Heart left ventricle (tissue), 16 donors: ENCODE results near the gene SF3B3. TPM values are rescaled to one million over a fixed set of nuclear protein-coding genes. Genes with fewer than 3 reads are reported as not detected.
"Not testable (repeated sequence)": the region's sequence is repeated elsewhere in the genome, so short reads cannot be mapped to it uniquely, and the experiment has no call there.

Source experiments
- ATAC-seq, 4 donors: fragments of 200-7000 bp; cut with Tn5 transposase; one replicate each; pipeline ENCODE4 v1.9.1; 2020 to 2022; ENCODE audit warnings: moderate library complexity in 4 of 4, mild to moderate bottlenecking in 3 of 4, moderate number of reproducible peaks in 1 of 4
- DNase-seq, 5 donors: peaks; one replicate each; pipeline ENCODE4 v3.0.0-alpha.2; 2020
- H3K27ac ChIP-seq, 12 donors: fragments of 200-600 bp; sonication (generic) in 4 of 12; one replicate each; pipeline versions ENCODE4 v1.5.0 to v1.8.0; 2016 to 2022; ENCODE audit warnings: mild to moderate bottlenecking in 2 of 12
- H3K27me3 ChIP-seq, 9 donors: fragments of 200-600 bp; sonication (generic) in 2 of 9; one replicate each; pipeline versions ENCODE4 v1.5.1 to v1.8.0; 2016 to 2022; ENCODE audit warnings: mild to moderate bottlenecking in 3 of 9
- H3K36me3 ChIP-seq, 9 donors: fragments of 200-600 bp; sonication (generic) in 2 of 9; one replicate each; pipeline versions ENCODE4 v1.5.0 to v1.8.0; 2018 to 2022; ENCODE audit warnings: mild to moderate bottlenecking in 2 of 9
- H3K4me1 ChIP-seq, 12 donors: fragments of 200-600 bp; sonication (generic) in 4 of 12; one replicate each; pipeline versions ENCODE4 v1.5.0 to v1.8.0; 2016 to 2022; ENCODE audit warnings: mild to moderate bottlenecking in 3 of 12
- H3K4me3 ChIP-seq, 12 donors: fragments of 200-600 bp; sonication (generic) in 4 of 12; one replicate each; pipeline versions ENCODE4 v1.5.0 to v1.8.0; 2017 to 2022; ENCODE audit warnings: mild to moderate bottlenecking in 9 of 12, moderate library complexity in 4 of 12
- H3K9me3 ChIP-seq, 12 donors: fragments of 200-600 bp; sonication (generic) in 4 of 12; one replicate each; pipeline versions ENCODE4 v1.5.0 to v1.8.0; 2016 to 2022; ENCODE audit warnings: mild to moderate bottlenecking in 1 of 12
- CTCF ChIP-seq, 12 donors: fragments of 200-600 bp; sonication (generic) in 4 of 12; IDR thresholded peaks; one replicate each; pipeline versions ENCODE4 v1.5.0 to v1.8.0; 2018 to 2022; ENCODE audit warnings: antibody characterized with exemption in 12 of 12, mild to moderate bottlenecking in 5 of 12
- POLR2A ChIP-seq, 2 donors: fragments of 450-650 bp; IDR thresholded peaks; one replicate each; pipeline ENCODE4 v1.6.1; 2017; ENCODE audit warnings: antibody characterized with exemption in 2 of 2, mild to moderate bottlenecking in 2 of 2, moderate library complexity in 2 of 2
- WGBS, 4 donors: extraction: QIAGEN DNeasy Blood & Tissue Kit in 2 of 4; methylation state at CpG; one replicate each; pipeline versions ENCODE4 v1.1.5 to v1.1.7; 2013 to 2018; 5-methylcytosine and 5-hydroxymethylcytosine counted together
- intact Hi-C, 10 donors: fragments of 100-400 bp; cut with DNase I; formaldehyde crosslinking; loops; one replicate each; pipeline versions ENCODE4 v1.11.1 to v1.14.2; 2022
- polyA plus RNA-seq, 2 donors: library from polyadenylated mRNA; stranded (reverse); fragments of 200-250 nt; gene quantifications; one replicate each; pipeline ENCODE4 v1.2.3, GENCODE V29; 2013
- total RNA-seq, 9 donors: library from RNA; depleted of rRNA in 2 of 9; stranded (reverse); fragments of >200 nt in 2 of 9; fragmentation: NEBNext Ultra II Directional in 3 of 9; extraction: Animal tissue kit (Norgen Biotek cat#: 25700) in 3 of 9; gene quantifications; one replicate each; pipeline versions ENCODE4 v1.1.0 to v1.2.4, GENCODE V29; 2016 to 2023
- donor health status: ischemic (EF 13 %, LVEDD 7.1; RV severe dilation, severe dysfunction).
- donor health status: healthy with polysubstance abuse.
- donor health status: DM: no; HTN: yes; CAD: no.
- donor health status: DM: no; HTN: no; CAD: no.
- donor health status: ischemic (EF 25% LVEDD 6.9; RV normal size, moderate dysfunction).
- donor health status: ischemic (EF 25% LVEDD 5.7; RV mildly dilated, moderate dysfunction).
- donor health status: healthy.
- donor health status: DM: yes; HTN: yes; CAD: no.
- donor health status: ischemic (EF 35%, LVEDD 5.7; RV mildly dilated, moderate dysfunction).
- donor health status: nonischemic (EF 11% LVEDD 7.7; RV severe dilation, severe dysfunction).
- donor health status: DM: yes; HTN: yes; CAD: no.
- donor health status: PGD.
- donor health status: ischemic (EF 29% LVEDD 5.4; RV normal size, mild dysfunction).
- donor health status: nonischemic (EF 23%, LVEDD 6.1; RV moderate dilation, normal function).

Gene SF3B3
- total and polyA plus RNA-seq, 11 donors: 50.3 to 198 (median 131) TPM

GRCh38 chr16:70522216-70523075, 1.2 kb upstream of the SF3B3 start:
- H3K27me3 ChIP-seq: no peaks in the 10 kb centered on the region
- H3K27ac ChIP-seq: peak overlapping the region in 9 of 12 donors; percentile 67 to 94 (median 88)
- WGBS, 4 donors: 47 to 51% (median 49%) methylated on average over 18 of the region's 18 CpGs
- intact Hi-C loops: loop anchor here in 5 of 10 donors (1.0 to 10.0 kb wide), 4 partner anchors 140 to 252 kb away; no protein-coding TSS in a partner anchor
- H3K4me3 ChIP-seq: peak overlapping the region; percentile 58 to 99 (median 84)
- no peak for ATAC-seq
- peaks cover 3 to 54% (median 33%) of the 10 kb centered on the region in 12 donors for H3K4me1 ChIP-seq
- TF ChIP-seq POLR2A (IDR thresholded peaks at IDR 0.05): no peak
- no peak for TF ChIP-seq CTCF (IDR thresholded peaks at IDR 0.05)
- H3K36me3 ChIP-seq: peaks cover 0 to 42% (median 27%) of the 10 kb centered on the region in 9 donors
- H3K9me3 ChIP-seq: no peaks in the 10 kb centered on the region
- DNase-seq: no peak

- Histone ChIP-seq H3K27ac (peak within 1 kb of the TSS; percentile 67 to 94 (median 87)), H3K4me3 (peak within 1 kb of the TSS; percentile 58 to 99 (median 84)), H3K27me3 (no peaks in the 10 kb centered on the region), H3K9me3 (no peaks in the 10 kb centered on the region), H3K36me3 (peaks cover 0 to 42% (median 27%) of the 10 kb centered on the region in 9 donors), H3K4me1 (peaks cover 3 to 61% (median 34%) of the 10 kb centered on the region in 12 donors)
- 0 to 1% (median 0%) methylated on average over 35 to 36 of the region's 36 CpGs for WGBS, 4 donors
- TF ChIP-seq POLR2A (IDR thresholded peaks at IDR 0.05) (no peak), CTCF (IDR thresholded peaks at IDR 0.05) (no peak)
- ATAC-seq (peak; percentile 85 to 95 (median 92)), DNase-seq (peak; percentile 87 to 93 (median 90))
- intact Hi-C loops: loop anchor here in 5 of 10 donors (1.0 to 10.0 kb wide), 4 partner anchors 141 to 252 kb away; no protein-coding TSS in a partner anchor
These were observed 407 bp upstream of the SF3B3 start, which contains the start of gene COG4 for GRCh38 chr16:70523076-70523742. Gene COG4 (minus strand): TSS chr16:70523554. CDS start chr16:70523543, 11 bp downstream.

GRCh38 chr16:70524399-70524825, 796 bp downstream of the SF3B3 start:
- H3K4me3 ChIP-seq: peak overlapping the region; percentile 58 to 99 (median 84)
- H3K27ac ChIP-seq: peak overlapping the region; percentile 67 to 94 (median 87)
- peak in 2 of 4 donors; percentile 25 to 30 for ATAC-seq
- intact Hi-C loops: loop anchor here in 4 of 10 donors (5.0 to 10.0 kb wide), 3 partner anchors 142 to 250 kb away; no protein-coding TSS in a partner anchor
- H3K27me3 ChIP-seq, H3K9me3 ChIP-seq: not testable (repeated sequence)
- WGBS, 4 donors: 1 to 2% (median 2%) methylated on average over 24 of the region's 24 CpGs
- peaks cover 0 to 43% (median 33%) of the 10 kb centered on the region in 9 donors for H3K36me3 ChIP-seq
- DNase-seq: peak in 3 of 5 donors; percentile 18 to 41 (median 32)
- H3K4me1 ChIP-seq: peaks cover 7 to 73% (median 41%) of the 10 kb centered on the region in 12 donors

GRCh38 chr16:70526403-70526802, 2.8 kb downstream of the SF3B3 start:
- DNase-seq (no peak), ATAC-seq (no peak)
- intact Hi-C loops: loop anchor here in 7 of 10 donors (5.0 to 10.0 kb wide), 4 partner anchors 46 to 248 kb away; no protein-coding TSS in a partner anchor
- 74 to 89% (median 81%) methylated on average over 6 of the region's 6 CpGs for WGBS, 4 donors
- H3K27me3 ChIP-seq: no peaks in the 10 kb centered on the region
- H3K9me3 ChIP-seq: no peaks in the 10 kb centered on the region
- TF ChIP-seq POLR2A (IDR thresholded peaks at IDR 0.05): no peak
- no peak for TF ChIP-seq CTCF (IDR thresholded peaks at IDR 0.05)
- peaks cover 7 to 63% (median 44%) of the 10 kb centered on the region in 12 donors for H3K4me1 ChIP-seq
- peaks cover 0 to 59% (median 53%) of the 10 kb centered on the region in 9 donors for H3K36me3 ChIP-seq
- H3K27ac ChIP-seq: no peak overlapping the region
- peak overlapping the region in 1 of 12 donors; percentile 90 for H3K4me3 ChIP-seq
